ENCODE measurements around the gene CNST.

DNA sequence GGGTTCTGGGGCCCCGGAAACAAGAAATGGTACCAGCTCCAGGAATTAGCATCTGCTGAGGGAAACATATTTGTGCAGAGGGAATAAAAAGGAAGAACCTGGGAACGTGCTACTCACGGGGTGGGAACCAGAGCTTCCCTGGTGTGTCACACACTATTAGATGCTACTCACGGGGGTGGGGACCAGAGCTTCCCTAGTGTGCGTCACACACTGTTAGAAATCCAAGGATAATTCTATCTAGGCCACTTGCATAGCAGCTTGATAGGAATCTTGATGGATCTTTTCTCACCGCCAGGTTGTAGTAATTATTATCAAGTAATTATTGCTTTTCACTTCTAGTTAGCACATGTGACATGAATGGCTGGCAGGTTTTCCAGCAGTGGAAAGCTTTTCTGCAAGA is 103.4 kb downstream of the CNST start:
- TF ChIP-seq TAF1 (IDR thresholded peaks at IDR 0.05; ENCODE audit: borderline replicate concordance, low read depth, low read length) = no peak
- no peak for TF ChIP-seq POLR2A (IDR thresholded peaks at IDR 0.05; ENCODE audit: low read depth, low read length)
- TF ChIP-seq POLR2AphosphoS5 (IDR thresholded peaks at IDR 0.05; ENCODE audit: low read depth, low read length) = no peak
